Endothelial cell of umbilical vein (primary cell): Measurements from ENCODE around the gene STX1A. TPM values are rescaled to one million over a fixed set of nuclear protein-coding genes. Genes with fewer than 3 reads are reported as not detected.

Experiments used
- BruUV-seq: library from RNA; stranded (reverse); fragments of 400-500 nt; replicated peaks from 2 replicates; lab custom pipeline; 2021; lab: Mats Ljungman, UMichigan
- CTCF ChIA-PET: fragments of 300-600, 350-600 bp; sonication (Branson Sonifier 250); formaldehyde crosslinking; loops from one replicate; lab custom pipeline; 2021; ENCODE audit warnings: antibody characterized with exemption, inconsistent platforms; lab: Charles Lee
- POLR2A ChIA-PET: fragments of 300-600, 350-600 bp; sonication (Branson Sonifier 250); formaldehyde crosslinking; loops from one replicate; lab custom pipeline; 2021; ENCODE audit warnings: antibody characterized with exemption, inconsistent platforms; lab: Charles Lee
- DNase-seq: peaks from one replicate; pipeline ENCODE4 v3.0.0-alpha.2; 2011; ENCODE audit warnings: low read depth, low spot score
- FAIRE-seq: peaks from 2 replicates; lab custom pipeline; 2011; peaks lifted over from hg19 to GRCh38; lab: Jason Lieb, UNC
- H2AFZ ChIP-seq: 2 replicates; pipeline ENCODE4 v1.6.0; 2012; ENCODE audit warnings: low read depth, low read length, control low read depth, inconsistent platforms
- H3K27ac ChIP-seq: 2 replicates; pipeline ENCODE4 v1.5.1; 2011; ENCODE audit warnings: low read depth, mild to moderate bottlenecking, control low read depth, low read length, moderate library complexity; ENCODE audit not compliant: insufficient read depth
- H3K27me3 ChIP-seq, 2 experiments: 2 replicates each; pipeline versions ENCODE4 v1.6.0 to v1.6.1; 2011; ENCODE audit warnings: low read length in 2 of 2, mixed read lengths in 1 of 2; ENCODE audit not compliant: control insufficient read depth in 2 of 2, insufficient read depth in 2 of 2
- H3K36me3 ChIP-seq, 2 experiments: 2 replicates in 1 of 2; 3 replicates in 1 of 2; pipeline ENCODE4 v1.5.1; 2011; ENCODE audit warnings: low read length in 2 of 2, mild to moderate bottlenecking in 1 of 2, moderate library complexity in 1 of 2; ENCODE audit not compliant: control insufficient read depth in 2 of 2, insufficient read depth in 2 of 2; ENCODE audit errors: extremely low read depth in 1 of 2
- H3K4me1 ChIP-seq: 3 replicates; pipeline ENCODE4 v1.5.1; 2011; ENCODE audit warnings: mild to moderate bottlenecking, low read length; ENCODE audit not compliant: control insufficient read depth, insufficient read depth; ENCODE audit errors: extremely low read depth
- H3K4me2 ChIP-seq: 2 replicates; pipeline ENCODE4 v1.6.1; 2011; ENCODE audit warnings: low read length, control low read depth, mixed read lengths; ENCODE audit not compliant: insufficient read depth
- H3K4me3 ChIP-seq, 3 experiments: fragments of 200-600 bp in 1 of 3; sonication (generic), shearing (Covaris generic) in 1 of 3; replicated peaks in 1 of 3; 2 replicates each; pipeline ENCODE4 v1.5.1; 2011 to 2016; ENCODE audit warnings: control low read depth in 3 of 3, low read length in 3 of 3, mild to moderate bottlenecking in 2 of 3, inconsistent platforms in 1 of 3, low read depth in 1 of 3, moderate library complexity in 1 of 3; ENCODE audit not compliant: insufficient read depth in 1 of 3
- H3K79me2 ChIP-seq: 2 replicates; pipeline ENCODE4 v1.6.0; 2012; ENCODE audit warnings: low read length, inconsistent platforms; ENCODE audit not compliant: control insufficient read depth, insufficient read depth
- H3K9ac ChIP-seq: replicated peaks from 2 replicates; pipeline ENCODE3; 2011; ENCODE audit warnings: low read length, control low read depth; ENCODE audit not compliant: insufficient read depth; ENCODE audit errors: extremely low read depth
- H3K9me1 ChIP-seq: replicated peaks from 3 replicates; pipeline ENCODE4 v1.6.0; 2011; ENCODE audit warnings: mild to moderate bottlenecking, low read length; ENCODE audit not compliant: control insufficient read depth, insufficient read depth; ENCODE audit errors: extremely low read depth
- H3K9me3 ChIP-seq: replicated peaks from 2 replicates; pipeline ENCODE4 v1.5.1; 2012; ENCODE audit warnings: low read length, inconsistent platforms; ENCODE audit not compliant: control insufficient read depth, insufficient read depth
- H4K20me1 ChIP-seq: replicated peaks from 2 replicates; pipeline ENCODE3; 2011; ENCODE audit warnings: mild to moderate bottlenecking, low read length; ENCODE audit not compliant: control insufficient read depth, insufficient read depth; ENCODE audit errors: extremely low read depth
- EZH2 ChIP-seq: IDR thresholded peaks from 2 replicates; pipeline ENCODE4 v1.6.1; 2012; ENCODE audit warnings: borderline replicate concordance, low read depth, mild to moderate bottlenecking, moderate library complexity, low read length, inconsistent platforms; ENCODE audit not compliant: severe bottlenecking
- FOS ChIP-seq: IDR thresholded peaks from 2 replicates; pipeline ENCODE4 v1.6.1; 2011; ENCODE audit warnings: mild to moderate bottlenecking, low read length, moderate library complexity, borderline replicate concordance; ENCODE audit not compliant: insufficient read depth
- GATA2 ChIP-seq: IDR thresholded peaks from 2 replicates; pipeline ENCODE4 v1.7.0; 2011; ENCODE audit warnings: low read depth, mild to moderate bottlenecking, moderate library complexity, mixed read lengths, low read length; ENCODE audit not compliant: insufficient read length, insufficient read depth
- JUN ChIP-seq: IDR thresholded peaks from 2 replicates; pipeline ENCODE4 v1.6.1; 2011; ENCODE audit warnings: borderline replicate concordance, low read depth; ENCODE audit not compliant: insufficient read length, insufficient read depth
- MYC ChIP-seq: IDR thresholded peaks from one replicate; pipeline ENCODE4 v1.6.1; 2011; ENCODE audit warnings: mild to moderate bottlenecking, low read depth, low read length
- POLR2A ChIP-seq: IDR thresholded peaks from 2 replicates; pipeline ENCODE4 v1.6.1; 2012; ENCODE audit warnings: low read depth, mild to moderate bottlenecking, control low read depth, low read length
- POLR2AphosphoS5 ChIP-seq: IDR thresholded peaks from 2 replicates; pipeline ENCODE4 v1.6.1; 2012; ENCODE audit warnings: low read depth, mild to moderate bottlenecking, control low read depth, low read length, moderate library complexity; ENCODE audit not compliant: insufficient read depth
- dilution Hi-C: fragments of 300-500 bp; cut with MboI; formaldehyde crosslinking; loops from one replicate; pipeline ENCODE4 v1.15.0; 2019; ENCODE audit warnings: low sequenced_read_pairs; ENCODE audit not compliant: extremely low pct_ligation_motif_present
- intact Hi-C: fragments of 100-400 bp; cut with micrococcal nuclease; formaldehyde crosslinking; loops from one replicate; pipeline ENCODE4 v1.10.0; 2022
- polyA plus RNA-seq, 4 experiments: library from polyadenylated mRNA; depleted of rRNA in 3 of 4; stranded (reverse) in 3 of 4; unstranded in 1 of 4; fragments of >200 nt; gene quantifications; 2 replicates each; pipeline versions ENCODE4 v1.2.1 to v1.2.3, GENCODE V29; 2011 to 2012; ENCODE audit warnings: missing spikeins in 1 of 4
- total RNA-seq: library from RNA; stranded (reverse); gene quantifications from 2 replicates; pipeline ENCODE4 v1.2.3, GENCODE V29; 2021
- TF ChIP-seq, protein P1 (sequence below): IDR thresholded peaks from 2 replicates; pipeline ENCODE4 v1.6.1; 2011; ENCODE audit not compliant: insufficient read depth, insufficient read length
- TF ChIP-seq, protein P2 (sequence below), 2 donors: IDR thresholded peaks; 1 replicate in 1 of 2; 2 replicates in 1 of 2; pipeline ENCODE4 v1.5.1; 2011; ENCODE audit warnings: low read length in 2 of 2, mild to moderate bottlenecking in 2 of 2, moderate library complexity in 2 of 2, control low read depth in 1 of 2, inconsistent platforms in 1 of 2, low read depth in 1 of 2; ENCODE audit not compliant: insufficient read depth in 1 of 2; ENCODE audit errors: extremely low read depth in 1 of 2

The STX1A gene
- total and polyA plus RNA-seq, 2 donors (not counting 3 experiments of a cell fraction or from before 2014, with no cell fraction given) = 13.1 to 20.8 TPM

DNA sequence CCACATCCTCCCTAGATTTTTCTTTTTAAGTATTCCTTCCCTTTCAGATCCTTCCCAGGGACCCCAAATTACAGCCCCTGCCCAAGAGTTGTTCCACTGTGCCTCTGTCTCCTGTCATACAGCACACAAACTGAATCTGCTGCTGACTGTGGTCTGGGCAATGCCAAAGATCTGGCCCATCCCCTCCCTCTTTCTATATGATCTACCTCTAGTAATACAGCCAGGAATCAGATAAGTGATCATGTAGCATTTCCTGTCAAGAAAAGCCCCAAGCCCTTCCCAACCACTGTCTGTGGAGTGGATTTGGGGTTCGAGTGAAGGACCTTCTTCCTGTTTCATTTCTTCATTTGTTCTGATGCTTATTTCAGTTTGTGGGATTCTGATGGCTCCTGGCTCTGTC, 6.7 kb downstream of the STX1A start:
- DNase-seq (no peak), FAIRE-seq (no peak)
- no peaks in the 10 kb centered on the region for H3K36me3 ChIP-seq
- no peak overlapping the region for H3K4me2 ChIP-seq
- TF ChIP-seq MYC (no peak), POLR2A (no peak), JUN (no peak), FOS (no peak), EZH2 (no peak), GATA2 (no peak), POLR2AphosphoS5 (no peak)
- TF ChIP-seq, protein P1, sequence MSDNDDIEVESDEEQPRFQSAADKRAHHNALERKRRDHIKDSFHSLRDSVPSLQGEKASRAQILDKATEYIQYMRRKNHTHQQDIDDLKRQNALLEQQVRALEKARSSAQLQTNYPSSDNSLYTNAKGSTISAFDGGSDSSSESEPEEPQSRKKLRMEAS = no peak
- no peak overlapping the region for H3K27ac ChIP-seq
- no peaks in the 10 kb centered on the region for H3K9me3 ChIP-seq
- H3K4me3 ChIP-seq = no peak overlapping the region
- no TSS peak for BruUV-seq
- no peak overlapping the region for H2AFZ ChIP-seq
- peaks cover 76% of the 10 kb centered on the region for H3K79me2 ChIP-seq
- intact Hi-C loops (no loop called here), dilution Hi-C loops (no loop called here)
- peaks cover 26% of the 10 kb centered on the region for H3K4me1 ChIP-seq
- CTCF ChIA-PET = interaction anchor here (1.0 kb wide), 1 partner anchor 105 kb away, joined by 3 read pairs; no protein-coding TSS in a partner anchor
- no peaks in the 10 kb centered on the region for H4K20me1 ChIP-seq
- no peaks in the 10 kb centered on the region for H3K27me3 ChIP-seq
- H3K9ac ChIP-seq = no peak overlapping the region
- H3K9me1 ChIP-seq = no peaks in the 10 kb centered on the region
- POLR2A ChIA-PET = no interaction called here

DNA sequence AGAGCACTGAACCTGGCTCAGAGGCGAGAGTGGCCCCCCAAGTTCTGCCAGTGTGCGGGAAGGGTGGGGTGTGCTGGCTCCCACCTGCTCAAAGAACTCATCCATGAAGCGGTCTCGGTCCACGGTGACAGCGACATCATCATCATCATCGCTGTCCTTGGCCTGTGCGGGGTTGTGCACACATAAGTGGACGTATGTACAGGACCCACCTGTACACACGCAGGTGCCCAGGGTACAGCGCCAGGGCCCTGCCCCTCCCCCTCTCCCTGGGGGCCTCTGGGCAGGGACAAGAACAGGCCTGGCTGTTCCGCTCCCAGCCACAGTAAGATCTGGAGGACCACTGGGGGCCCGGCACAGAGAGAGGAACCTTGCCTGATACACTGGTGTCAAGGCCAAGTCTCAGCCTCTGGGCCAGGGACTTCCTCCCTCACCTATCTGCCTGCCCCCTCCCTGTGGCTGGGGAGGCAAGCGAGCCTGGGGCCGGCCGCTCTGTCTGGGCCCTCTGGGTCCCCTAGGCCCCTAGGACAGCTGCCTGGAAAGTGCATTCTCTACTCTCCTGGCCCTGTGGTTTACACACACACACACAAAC, 10.4 kb downstream of the STX1A start:
- H3K9me1 ChIP-seq = no peaks in the 10 kb centered on the region
- H4K20me1 ChIP-seq = no peaks in the 10 kb centered on the region
- H3K4me3 ChIP-seq = no peak overlapping the region
- DNase-seq (no peak), FAIRE-seq (no peak)
- TF ChIP-seq, protein P2, sequence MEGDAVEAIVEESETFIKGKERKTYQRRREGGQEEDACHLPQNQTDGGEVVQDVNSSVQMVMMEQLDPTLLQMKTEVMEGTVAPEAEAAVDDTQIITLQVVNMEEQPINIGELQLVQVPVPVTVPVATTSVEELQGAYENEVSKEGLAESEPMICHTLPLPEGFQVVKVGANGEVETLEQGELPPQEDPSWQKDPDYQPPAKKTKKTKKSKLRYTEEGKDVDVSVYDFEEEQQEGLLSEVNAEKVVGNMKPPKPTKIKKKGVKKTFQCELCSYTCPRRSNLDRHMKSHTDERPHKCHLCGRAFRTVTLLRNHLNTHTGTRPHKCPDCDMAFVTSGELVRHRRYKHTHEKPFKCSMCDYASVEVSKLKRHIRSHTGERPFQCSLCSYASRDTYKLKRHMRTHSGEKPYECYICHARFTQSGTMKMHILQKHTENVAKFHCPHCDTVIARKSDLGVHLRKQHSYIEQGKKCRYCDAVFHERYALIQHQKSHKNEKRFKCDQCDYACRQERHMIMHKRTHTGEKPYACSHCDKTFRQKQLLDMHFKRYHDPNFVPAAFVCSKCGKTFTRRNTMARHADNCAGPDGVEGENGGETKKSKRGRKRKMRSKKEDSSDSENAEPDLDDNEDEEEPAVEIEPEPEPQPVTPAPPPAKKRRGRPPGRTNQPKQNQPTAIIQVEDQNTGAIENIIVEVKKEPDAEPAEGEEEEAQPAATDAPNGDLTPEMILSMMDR (IDR thresholded peaks at IDR 0.05; ENCODE audit: extremely low read depth in 1 of 2, insufficient read depth in 1 of 2, low read depth in 1 of 2, low read length in 2 of 2) = no peak
- TF ChIP-seq GATA2 = no peak
- no peak for TF ChIP-seq POLR2AphosphoS5
- no peak for TF ChIP-seq JUN
- no peak for TF ChIP-seq MYC
- TF ChIP-seq, protein P1 = no peak
- no peak for TF ChIP-seq POLR2A
- no peak for TF ChIP-seq FOS
- no peak for TF ChIP-seq EZH2
- H3K9ac ChIP-seq = no peak overlapping the region
- no TSS peak for BruUV-seq
- H3K36me3 ChIP-seq = no peaks in the 10 kb centered on the region
- ChIA-PET POLR2A (interaction anchor here (0.7 kb wide), 1 partner anchor 133 kb away, joined by 3 read pairs; the partner anchor contains the start of gene METTL27), CTCF (no interaction called here)
- dilution Hi-C loops = no loop called here
- no peak overlapping the region for H2AFZ ChIP-seq
- intact Hi-C loops = no loop called here
- H3K4me1 ChIP-seq = peaks cover 9% of the 10 kb centered on the region
- H3K9me3 ChIP-seq = no peaks in the 10 kb centered on the region
- no peak overlapping the region for H3K27ac ChIP-seq
- H3K27me3 ChIP-seq = no peaks in the 10 kb centered on the region
- no peak overlapping the region for H3K4me2 ChIP-seq
- peaks cover 52% of the 10 kb centered on the region for H3K79me2 ChIP-seq
